Measurements from ENCODE around the gene PLXNA2.
A peak's percentile ranks its signal among the peaks of the same experiment; 100 is the strongest.

PLXNA2 gene

GRCh38 chr1:208279826-208280588, 35.8 kb upstream of the PLXNA2 start:
- peaks cover 20% of the 10 kb centered on the region for H3K4me1 ChIP-seq
- no peaks in the 10 kb centered on the region for H4K20me1 ChIP-seq
- H3K9me3 ChIP-seq = no peaks in the 10 kb centered on the region
- H3K4me2 ChIP-seq = no peak overlapping the region
- H3K9ac ChIP-seq = no peak overlapping the region
- no peaks in the 10 kb centered on the region for H3K27me3 ChIP-seq
- H3K4me3 ChIP-seq = no peak overlapping the region
- no peaks in the 10 kb centered on the region for H3K36me3 ChIP-seq
- H3K27ac ChIP-seq = no peak overlapping the region
- TF ChIP-seq Cebpa-rat (IDR thresholded peaks at IDR 0.05) = no peak

GRCh38 chr1:208278638-208279037, 34.5 kb upstream of the PLXNA2 start:
- no peak overlapping the region for H3K9ac ChIP-seq
- H3K36me3 ChIP-seq = no peaks in the 10 kb centered on the region
- peak overlapping the region; percentile 57 for H3K4me2 ChIP-seq
- H3K27ac ChIP-seq = no peak overlapping the region
- no peak for TF ChIP-seq Cebpa-rat (IDR thresholded peaks at IDR 0.05)
- H3K27me3 ChIP-seq = no peaks in the 10 kb centered on the region
- H3K4me3 ChIP-seq = no peak overlapping the region
- peaks cover 20% of the 10 kb centered on the region for H3K4me1 ChIP-seq
- no peaks in the 10 kb centered on the region for H3K9me3 ChIP-seq
- no peaks in the 10 kb centered on the region for H4K20me1 ChIP-seq

- Histone ChIP-seq H3K27me3 (no peaks in the 10 kb centered on the region), H3K4me3 (no peak overlapping the region), H3K9me3 (no peaks in the 10 kb centered on the region), H4K20me1 (no peaks in the 10 kb centered on the region), H3K27ac (no peak overlapping the region), H3K4me2 (no peak overlapping the region), H3K4me1 (peaks cover 20% of the 10 kb centered on the region), H3K9ac (no peak overlapping the region), H3K36me3 (no peaks in the 10 kb centered on the region)
- TF ChIP-seq Cebpa-rat (IDR thresholded peaks at IDR 0.05) = no peak
Observed at GRCh38 chr1:208276757-208277435, 32.7 kb upstream of the PLXNA2 start.

GRCh38 chr1:208275083-208275482, 30.9 kb upstream of the PLXNA2 start:
- Histone ChIP-seq H4K20me1 (no peaks in the 10 kb centered on the region), H3K27me3 (no peaks in the 10 kb centered on the region), H3K4me1 (peaks cover 20% of the 10 kb centered on the region)

GRCh38 chr1:208273386-208274017, 29.3 kb upstream of the PLXNA2 start:
- Histone ChIP-seq H3K9me3 (no peaks in the 10 kb centered on the region), H3K27ac (no peak overlapping the region), H3K36me3 (no peaks in the 10 kb centered on the region), H4K20me1 (no peaks in the 10 kb centered on the region), H3K27me3 (no peaks in the 10 kb centered on the region), H3K4me2 (no peak overlapping the region), H3K4me1 (peaks cover 16% of the 10 kb centered on the region), H3K4me3 (no peak overlapping the region), H3K9ac (no peak overlapping the region)
- no peak for TF ChIP-seq Cebpa-rat (IDR thresholded peaks at IDR 0.05)

More at GRCh38 chr1:208275083-208275482, 30.9 kb upstream of the PLXNA2 start:
- Histone ChIP-seq H3K4me3 (no peak overlapping the region), H3K9me3 (no peaks in the 10 kb centered on the region), H3K4me2 (no peak overlapping the region), H3K36me3 (no peaks in the 10 kb centered on the region), H3K27ac (no peak overlapping the region), H3K9ac (no peak overlapping the region)
- no peak for TF ChIP-seq Cebpa-rat (IDR thresholded peaks at IDR 0.05)

- Histone ChIP-seq H3K4me1 (peaks cover 8% of the 10 kb centered on the region), H3K27me3 (no peaks in the 10 kb centered on the region)
- TF ChIP-seq Cebpa-rat (IDR thresholded peaks at IDR 0.05) = no peak
Observed at GRCh38 chr1:208272713-208273112, 28.5 kb upstream of the PLXNA2 start.

GRCh38 chr1:208272311-208272710, 28.1 kb upstream of the PLXNA2 start:
- no peak overlapping the region for H3K9ac ChIP-seq

More at GRCh38 chr1:208272713-208273112, 28.5 kb upstream of the PLXNA2 start:
- Histone ChIP-seq H3K27ac (no peak overlapping the region), H3K9ac (no peak overlapping the region), H3K4me3 (no peak overlapping the region), H4K20me1 (no peaks in the 10 kb centered on the region), H3K4me2 (no peak overlapping the region), H3K36me3 (no peaks in the 10 kb centered on the region), H3K9me3 (no peaks in the 10 kb centered on the region)

GRCh38 chr1:208271236-208271635, 27.1 kb upstream of the PLXNA2 start:
- H3K9ac ChIP-seq = no peak overlapping the region
- H3K27me3 ChIP-seq = no peaks in the 10 kb centered on the region
- no peak overlapping the region for H3K27ac ChIP-seq
- no peak overlapping the region for H3K4me2 ChIP-seq
- no peaks in the 10 kb centered on the region for H3K36me3 ChIP-seq
- no peaks in the 10 kb centered on the region for H3K4me1 ChIP-seq
- no peaks in the 10 kb centered on the region for H4K20me1 ChIP-seq
- no peaks in the 10 kb centered on the region for H3K9me3 ChIP-seq
- no peak overlapping the region for H3K4me3 ChIP-seq
- TF ChIP-seq Cebpa-rat (IDR thresholded peaks at IDR 0.05) = no peak

More at GRCh38 chr1:208272311-208272710, 28.1 kb upstream of the PLXNA2 start:
- Histone ChIP-seq H3K27ac (no peak overlapping the region), H3K36me3 (no peaks in the 10 kb centered on the region), H4K20me1 (no peaks in the 10 kb centered on the region), H3K9me3 (no peaks in the 10 kb centered on the region), H3K4me2 (no peak overlapping the region), H3K4me1 (peaks cover 5% of the 10 kb centered on the region; the same call in 1 of the 2 replicates), H3K4me3 (no peak overlapping the region), H3K27me3 (no peaks in the 10 kb centered on the region)
- TF ChIP-seq Cebpa-rat (IDR thresholded peaks at IDR 0.05) = no peak

GRCh38 chr1:208270651-208271141, 26.5 kb upstream of the PLXNA2 start:
- no peak overlapping the region for H3K27ac ChIP-seq
- no peaks in the 10 kb centered on the region for H3K9me3 ChIP-seq
- no peaks in the 10 kb centered on the region for H4K20me1 ChIP-seq

GRCh38 chr1:208269338-208269666, 25.1 kb upstream of the PLXNA2 start:
- no peak overlapping the region for H3K4me2 ChIP-seq
- no peak overlapping the region for H3K27ac ChIP-seq
- no peak for TF ChIP-seq Cebpa-rat (IDR thresholded peaks at IDR 0.05)
- H3K27me3 ChIP-seq = no peaks in the 10 kb centered on the region
- no peaks in the 10 kb centered on the region for H4K20me1 ChIP-seq
- no peaks in the 10 kb centered on the region for H3K9me3 ChIP-seq
- H3K9ac ChIP-seq = no peak overlapping the region
- no peaks in the 10 kb centered on the region for H3K36me3 ChIP-seq
- no peaks in the 10 kb centered on the region for H3K4me1 ChIP-seq
- no peak overlapping the region for H3K4me3 ChIP-seq

More at GRCh38 chr1:208270651-208271141, 26.5 kb upstream of the PLXNA2 start:
- Histone ChIP-seq H3K27me3 (no peaks in the 10 kb centered on the region), H3K36me3 (no peaks in the 10 kb centered on the region), H3K9ac (no peak overlapping the region), H3K4me1 (no peaks in the 10 kb centered on the region), H3K4me3 (no peak overlapping the region), H3K4me2 (no peak overlapping the region)
- TF ChIP-seq Cebpa-rat (IDR thresholded peaks at IDR 0.05) = no peak
